NCI-H345 (cell line): ENCODE data around the gene PYGM.

Experiments used
- DNase-seq: peaks from one replicate; lab custom pipeline; 2025; lab: John Stamatoyannopoulos, UW

The PYGM gene

GRCh38 chr11:64753380-64754123, 6.2 kb downstream of the PYGM start:
- DNase-seq = no peak

DNA sequence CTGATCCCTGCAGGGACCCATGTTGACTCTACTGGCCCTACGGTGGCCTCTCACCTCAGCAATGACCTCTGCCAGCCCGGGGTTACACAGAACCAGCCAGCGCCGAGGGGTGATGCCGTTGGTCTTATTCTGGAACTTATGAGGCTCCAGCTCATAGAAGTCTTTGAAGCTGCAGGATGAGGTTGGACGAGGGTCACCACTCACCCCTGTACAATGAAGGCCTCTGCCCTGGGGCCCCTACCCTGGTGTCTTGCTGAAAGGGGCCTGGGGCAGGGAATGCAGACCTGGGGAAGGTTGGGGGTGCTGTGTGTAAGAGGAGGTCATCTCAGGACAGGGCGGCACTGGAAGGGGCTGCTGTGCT, 6.8 kb downstream of the PYGM start:
- no peak for DNase-seq

DNA sequence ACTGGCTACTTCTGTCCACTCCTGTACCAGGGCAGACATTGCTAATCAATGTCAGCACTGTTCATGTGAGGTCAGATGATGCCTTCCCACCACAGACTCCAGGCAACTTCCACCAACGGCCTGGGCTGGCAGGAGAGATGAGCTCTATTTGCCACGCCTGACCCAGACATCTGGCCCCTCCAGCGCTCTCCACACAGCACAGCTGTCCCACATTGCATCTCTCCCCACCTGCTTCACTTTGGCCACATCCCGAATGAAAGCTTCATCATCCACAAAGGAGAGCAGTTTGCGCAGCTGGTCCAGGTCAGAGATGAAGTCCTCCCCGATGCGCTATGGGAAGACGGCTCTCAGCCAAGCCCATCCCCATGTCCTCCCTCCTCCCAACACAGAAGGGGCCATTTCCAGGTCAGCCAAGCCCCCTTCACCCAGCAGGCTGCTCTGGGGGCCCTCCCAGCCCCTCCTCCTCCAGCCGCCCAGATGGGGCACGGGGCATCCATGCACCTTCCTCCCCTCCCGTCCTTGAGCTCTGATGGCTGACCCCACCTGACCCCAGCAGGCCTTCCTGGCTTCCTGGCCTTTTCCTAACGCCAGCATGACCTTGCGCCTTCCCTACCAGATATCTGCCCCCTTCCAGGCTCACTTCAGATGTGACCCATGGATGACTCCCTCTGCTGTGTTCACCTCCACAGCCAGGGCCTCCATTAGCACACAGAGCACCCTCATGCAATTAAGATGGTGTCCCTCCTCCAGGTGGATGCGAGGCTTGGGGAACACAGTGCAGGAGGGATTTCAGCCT, 7.4 kb downstream of the PYGM start:
- DNase-seq = no peak

DNA sequence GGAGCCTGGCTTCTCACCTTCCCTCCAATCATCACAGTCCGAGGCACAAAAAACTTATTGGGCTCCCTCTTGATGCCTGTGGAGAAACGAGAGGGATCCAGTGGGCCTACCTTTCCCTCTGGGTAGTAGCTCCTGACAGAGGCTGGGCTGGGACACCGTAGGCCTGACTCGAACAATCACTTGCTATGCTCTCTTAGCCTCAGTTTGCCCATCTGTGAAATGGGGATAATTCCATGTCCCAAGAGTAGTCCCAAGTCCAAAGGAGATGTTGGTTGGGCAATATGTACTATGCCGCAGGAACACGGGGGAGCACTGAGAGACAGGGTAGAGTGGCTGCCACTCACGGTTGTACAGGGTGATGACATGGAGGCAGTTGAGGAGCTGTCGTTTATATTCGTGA, 8.2 kb downstream of the PYGM start:
- DNase-seq = no peak

DNA sequence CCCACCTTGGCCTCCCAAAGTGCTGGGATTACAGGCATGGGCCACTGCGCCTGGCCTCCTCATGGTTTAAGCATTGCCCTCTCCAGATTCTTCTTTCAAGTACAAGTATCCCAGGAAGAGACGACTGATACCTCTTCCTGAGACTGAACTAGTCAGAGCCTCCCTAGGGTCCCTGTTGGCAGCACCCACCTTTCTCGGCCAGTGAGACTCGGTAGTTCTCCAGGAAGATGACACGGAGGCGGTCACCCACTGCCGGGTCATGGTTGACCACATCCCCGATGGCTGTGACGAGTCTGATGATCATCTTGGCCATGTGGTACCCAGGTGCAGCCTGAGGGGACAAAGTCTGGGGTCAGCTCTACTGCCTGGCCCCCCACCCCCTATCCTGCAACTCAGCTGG, 8.6 kb downstream of the PYGM start:
- no peak for DNase-seq

- DNase-seq = no peak
Measured at GRCh38 chr11:64750361-64751054, 9.3 kb downstream of the PYGM start.

DNA sequence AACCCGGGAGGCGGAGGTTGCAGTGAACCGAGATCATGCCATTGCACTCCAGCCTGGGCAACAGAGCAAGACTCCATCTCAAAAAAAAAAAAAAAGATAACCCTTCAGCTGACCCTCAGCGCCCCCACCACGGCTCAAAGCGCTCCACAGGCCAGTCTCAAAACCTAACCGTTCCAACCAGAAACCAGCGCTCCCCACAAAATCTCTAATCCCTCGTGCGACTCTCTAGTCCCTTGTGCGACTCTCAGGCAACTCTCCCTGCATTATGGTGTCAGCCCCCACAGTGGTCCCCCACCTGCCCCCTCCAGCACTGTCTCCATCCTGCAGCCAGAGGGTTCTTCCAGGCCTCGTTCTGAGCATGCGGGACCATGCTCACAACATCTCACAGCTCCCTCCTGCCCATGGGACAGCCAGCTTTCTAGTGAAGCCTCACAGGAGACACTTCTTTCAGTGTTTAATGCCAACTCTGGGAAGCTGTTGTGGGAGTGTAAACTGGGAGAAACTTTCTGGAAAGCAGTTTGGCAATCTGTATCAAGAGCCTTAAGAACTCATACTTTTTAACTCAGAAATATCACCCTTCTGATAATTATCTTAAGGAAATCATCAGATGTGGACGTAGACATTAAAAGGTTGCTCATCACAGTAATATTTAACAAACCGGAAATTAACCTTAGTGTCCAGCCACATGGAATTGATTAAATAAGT, 11.7 kb downstream of the PYGM start:
- DNase-seq = no peak

GRCh38 chr11:64746486-64746885, 13.3 kb downstream of the PYGM start:
- DNase-seq = no peak

- no peak for DNase-seq
Measured at GRCh38 chr11:64745521-64746328, 14.0 kb downstream of the PYGM start.

DNA sequence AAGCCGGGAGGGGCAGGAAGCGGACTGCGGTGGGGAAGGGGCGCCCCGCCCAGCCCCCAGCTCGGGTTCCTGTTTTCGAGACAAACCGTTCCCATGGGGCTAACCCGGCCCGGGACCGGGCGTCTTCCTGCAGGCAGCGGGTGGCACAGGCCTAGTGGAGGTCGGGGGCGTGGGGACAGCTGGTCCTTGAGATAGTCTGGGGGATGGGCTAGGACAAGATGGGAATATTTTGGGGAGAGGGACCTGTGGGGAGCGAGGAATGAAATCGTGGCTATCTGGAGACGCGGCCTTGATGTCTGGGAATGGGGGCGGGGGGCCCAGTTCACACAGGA, 14.6 kb downstream of the PYGM start:
- DNase-seq = no peak

- DNase-seq = no peak
Measured at GRCh38 chr11:64744544-64745188, 15.1 kb downstream of the PYGM start.

- DNase-seq = peak; percentile 32
Measured at GRCh38 chr11:64743591-64744543, 15.9 kb downstream of the PYGM start, which contains the start of gene RASGRP2. TSS of gene RASGRP2 (minus strand) at chr11:64744142. CDS start at chr11:64742866, 1,276 bp downstream.

GRCh38 chr11:64742889-64743590, 16.7 kb downstream of the PYGM start:
- no peak for DNase-seq

DNA sequence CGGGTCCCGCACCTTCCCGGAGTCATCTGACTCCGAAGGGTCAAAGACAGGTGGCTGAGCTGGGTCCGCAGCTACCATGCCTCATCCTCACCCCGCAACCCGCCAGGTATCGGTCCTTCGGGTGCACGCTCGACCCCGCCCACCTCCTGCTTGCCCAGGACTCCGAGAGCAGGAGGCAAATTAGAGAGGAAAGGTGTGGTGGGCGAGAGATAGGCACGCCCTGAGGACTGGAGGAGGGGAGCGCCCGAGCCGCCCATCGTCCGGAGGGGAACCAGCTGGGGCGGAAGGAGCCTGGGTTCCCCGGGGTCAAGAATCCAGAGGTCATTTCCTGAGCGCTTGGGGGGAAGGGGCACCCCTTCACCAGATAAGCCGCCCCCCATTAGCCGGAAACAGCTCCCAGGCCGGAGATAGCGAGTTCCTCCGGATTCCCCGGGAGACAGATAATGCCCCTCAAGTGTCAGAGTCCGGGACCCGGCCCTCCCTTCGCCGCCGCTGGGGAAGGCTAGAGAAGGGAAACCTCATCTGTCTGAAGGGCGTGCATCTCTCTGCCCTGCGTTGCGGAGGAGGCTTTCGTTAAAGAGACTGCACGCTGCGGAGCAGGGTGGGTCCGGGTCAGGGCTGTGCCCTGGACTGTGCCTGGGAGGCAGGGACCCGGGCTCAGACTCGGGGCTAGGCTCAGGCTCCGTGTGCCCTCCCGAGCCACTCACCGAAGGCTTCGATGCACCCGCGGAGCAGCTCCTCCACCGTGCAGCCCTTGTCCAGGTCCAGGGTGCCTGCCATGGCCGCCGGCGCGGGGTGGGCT, 17.5 kb downstream of the PYGM start:
- DNase-seq = no peak

GRCh38 chr11:64741375-64742086, 18.2 kb downstream of the PYGM start:
- no peak for DNase-seq

DNA sequence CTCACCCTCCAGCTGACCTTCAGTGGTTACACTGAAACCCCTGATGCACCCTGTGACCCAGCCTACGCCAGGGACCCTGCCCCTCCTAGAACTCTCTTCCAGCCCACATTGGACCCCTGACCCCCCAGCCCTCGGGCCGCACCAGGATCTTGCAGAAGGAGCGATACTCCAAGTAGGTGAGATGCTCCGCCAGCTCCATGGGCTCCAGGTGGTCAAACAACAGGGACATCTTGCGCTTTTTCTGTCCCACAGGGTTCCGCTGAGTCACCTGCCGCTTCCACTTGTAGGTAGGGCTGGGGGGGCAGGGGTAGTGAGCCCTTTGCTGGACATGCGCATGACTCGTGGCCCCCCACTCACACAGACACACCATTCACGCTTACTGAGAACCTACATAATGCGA, 19.9 kb downstream of the PYGM start:
- DNase-seq = no peak

- no peak for DNase-seq
Measured at GRCh38 chr11:64736654-64737053, 23.1 kb downstream of the PYGM start.
